Panc1 (cell line): Measurements from ENCODE around the gene MAPK4. TPM values are rescaled to one million over a fixed set of nuclear protein-coding genes. Genes with fewer than 3 reads are reported as not detected.

Experiments
- ATAC-seq: fragments of 200-7000 bp; cut with Tn5 transposase; 2 replicates; pipeline ENCODE4 v1.9.1; 2020; ENCODE audit warnings: mild to moderate bottlenecking, moderate library complexity
- BruUV-seq: library from RNA; stranded (reverse); fragments of 400-500 nt; replicated peaks from 2 replicates; lab custom pipeline; 2021; lab: Mats Ljungman, UMichigan
- CTCF ChIA-PET: fragments of 300-600 bp; sonication (Branson Sonifier 250); formaldehyde crosslinking; loops from one replicate; lab custom pipeline; 2022; ENCODE audit warnings: antibody characterized with exemption; lab: Charles Lee
- POLR2A ChIA-PET: fragments of 300-600 bp; sonication (Branson Sonifier 250); formaldehyde crosslinking; loops from one replicate; lab custom pipeline; 2022; ENCODE audit warnings: antibody characterized with exemption; lab: Charles Lee
- DNase-seq: peaks from one replicate; pipeline ENCODE4 v3.0.0-alpha.2; 2010; ENCODE audit warnings: low read depth, low spot score
- H3K27ac ChIP-seq: 2 replicates; pipeline ENCODE4 v1.5.1; 2011; ENCODE audit warnings: mild to moderate bottlenecking, low read length, inconsistent platforms
- H3K27me3 ChIP-seq: fragments of 200-500 bp; sonication (Bioruptor generic); 2 replicates; pipeline ENCODE4 v1.6.0; 2014; ENCODE audit warnings: low read length, inconsistent platforms; ENCODE audit not compliant: control insufficient read depth, insufficient read depth
- H3K36me3 ChIP-seq: fragments of 200-500 bp; sonication (Bioruptor generic); 2 replicates; pipeline ENCODE4 v1.5.1; 2014; ENCODE audit warnings: inconsistent platforms, mild to moderate bottlenecking, low read length, moderate library complexity; ENCODE audit not compliant: control insufficient read depth, insufficient read depth
- H3K4me1 ChIP-seq: 2 replicates; pipeline ENCODE4 v1.5.1; 2011; ENCODE audit warnings: inconsistent platforms, mild to moderate bottlenecking, low read length, moderate library complexity; ENCODE audit not compliant: control insufficient read depth, insufficient read depth
- H3K4me3 ChIP-seq, 2 experiments: 2 replicates each; pipeline ENCODE4 v1.5.1; 2011 to 2012; ENCODE audit warnings: low read depth in 2 of 2, low read length in 2 of 2, mild to moderate bottlenecking in 2 of 2, inconsistent platforms in 1 of 2, moderate library complexity in 1 of 2
- H3K9me3 ChIP-seq: fragments of 200-500 bp; sonication (Bioruptor generic); 2 replicates; pipeline ENCODE4 v1.5.1; 2014; ENCODE audit warnings: low read depth, mild to moderate bottlenecking, inconsistent platforms, low read length, moderate library complexity; ENCODE audit not compliant: control insufficient read depth, insufficient read depth
- POLR2AphosphoS5 ChIP-seq: IDR thresholded peaks from 2 replicates; pipeline ENCODE4 v1.6.1; 2012; ENCODE audit warnings: mild to moderate bottlenecking, low read depth, low read length, moderate library complexity
- SIN3A ChIP-seq: IDR thresholded peaks from 2 replicates; pipeline ENCODE4 v1.6.1; 2012; ENCODE audit warnings: low read depth, mild to moderate bottlenecking, low read length, moderate library complexity, borderline replicate concordance; ENCODE audit not compliant: insufficient read depth
- TCF7L2 ChIP-seq: IDR thresholded peaks from 2 replicates; pipeline ENCODE4 v1.6.1; 2011; ENCODE audit warnings: mild to moderate bottlenecking, low read depth, low read length, inconsistent platforms
- in situ Hi-C: cut with HindIII; loops from 2 replicates; pipeline ENCODE4 v1.10.0; 2016; ENCODE audit warnings: low sequenced_read_pairs, low pct_unique_long_range_greater_than_20kb
- intact Hi-C: fragments of 100-400 bp; cut with micrococcal nuclease; formaldehyde crosslinking; loops from one replicate; pipeline ENCODE4 v1.10.0; 2022; ENCODE audit not compliant: unreplicated experiment
- total RNA-seq: library from RNA; stranded (reverse); gene quantifications from one replicate; pipeline ENCODE4 v1.2.1, GENCODE V29; 2021; ENCODE audit not compliant: unreplicated experiment
- TF ChIP-seq, protein P1 (sequence below), 2 experiments: IDR thresholded peaks; 2 replicates each; pipeline ENCODE4 v1.6.1; 2011 to 2012; ENCODE audit warnings: low read depth in 2 of 2, control low read depth in 1 of 2, low read length in 1 of 2, mild to moderate bottlenecking in 1 of 2, moderate library complexity in 1 of 2; ENCODE audit not compliant: insufficient read depth in 1 of 2
- TF ChIP-seq, protein P2 (sequence below): fragments of 450-650 bp; IDR thresholded peaks from 2 replicates; pipeline ENCODE4 v1.5.1; 2017; ENCODE audit warnings: mild to moderate bottlenecking

MAPK4 gene
- total RNA-seq, 1 experiment from 2014 or later, result not detected

DNA sequence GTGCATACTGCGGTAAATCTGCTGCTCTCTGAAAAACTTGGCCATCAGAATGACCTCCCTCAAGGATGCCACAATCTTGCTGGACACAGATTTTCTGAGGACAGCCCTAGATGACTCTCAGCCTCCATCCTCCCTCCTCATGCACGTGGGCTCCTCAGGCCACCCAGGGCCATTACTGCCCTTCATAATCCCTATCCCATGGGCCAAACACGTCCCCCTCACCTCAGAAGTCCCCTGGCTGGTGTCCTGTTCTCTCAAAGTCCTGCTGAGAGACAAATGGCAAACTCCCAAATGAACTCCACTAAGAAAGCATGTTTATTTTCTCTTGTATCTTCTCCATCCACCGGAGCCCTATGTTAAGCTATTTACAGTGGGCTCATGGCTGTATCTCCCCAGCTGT, 134.3 kb downstream of the MAPK4 start:
- Histone ChIP-seq H3K27me3 (no peaks in the 10 kb centered on the region), H3K4me3 (no peak overlapping the region), H3K27ac (no peak overlapping the region), H3K36me3 (no peaks in the 10 kb centered on the region), H3K9me3 (no peaks in the 10 kb centered on the region), H3K4me1 (no peaks in the 10 kb centered on the region)
- intact Hi-C loops (no loop called here), in situ Hi-C loops (no loop called here)
- TF ChIP-seq, protein P1, sequence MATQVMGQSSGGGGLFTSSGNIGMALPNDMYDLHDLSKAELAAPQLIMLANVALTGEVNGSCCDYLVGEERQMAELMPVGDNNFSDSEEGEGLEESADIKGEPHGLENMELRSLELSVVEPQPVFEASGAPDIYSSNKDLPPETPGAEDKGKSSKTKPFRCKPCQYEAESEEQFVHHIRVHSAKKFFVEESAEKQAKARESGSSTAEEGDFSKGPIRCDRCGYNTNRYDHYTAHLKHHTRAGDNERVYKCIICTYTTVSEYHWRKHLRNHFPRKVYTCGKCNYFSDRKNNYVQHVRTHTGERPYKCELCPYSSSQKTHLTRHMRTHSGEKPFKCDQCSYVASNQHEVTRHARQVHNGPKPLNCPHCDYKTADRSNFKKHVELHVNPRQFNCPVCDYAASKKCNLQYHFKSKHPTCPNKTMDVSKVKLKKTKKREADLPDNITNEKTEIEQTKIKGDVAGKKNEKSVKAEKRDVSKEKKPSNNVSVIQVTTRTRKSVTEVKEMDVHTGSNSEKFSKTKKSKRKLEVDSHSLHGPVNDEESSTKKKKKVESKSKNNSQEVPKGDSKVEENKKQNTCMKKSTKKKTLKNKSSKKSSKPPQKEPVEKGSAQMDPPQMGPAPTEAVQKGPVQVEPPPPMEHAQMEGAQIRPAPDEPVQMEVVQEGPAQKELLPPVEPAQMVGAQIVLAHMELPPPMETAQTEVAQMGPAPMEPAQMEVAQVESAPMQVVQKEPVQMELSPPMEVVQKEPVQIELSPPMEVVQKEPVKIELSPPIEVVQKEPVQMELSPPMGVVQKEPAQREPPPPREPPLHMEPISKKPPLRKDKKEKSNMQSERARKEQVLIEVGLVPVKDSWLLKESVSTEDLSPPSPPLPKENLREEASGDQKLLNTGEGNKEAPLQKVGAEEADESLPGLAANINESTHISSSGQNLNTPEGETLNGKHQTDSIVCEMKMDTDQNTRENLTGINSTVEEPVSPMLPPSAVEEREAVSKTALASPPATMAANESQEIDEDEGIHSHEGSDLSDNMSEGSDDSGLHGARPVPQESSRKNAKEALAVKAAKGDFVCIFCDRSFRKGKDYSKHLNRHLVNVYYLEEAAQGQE (IDR thresholded peaks at IDR 0.05; ENCODE audit: insufficient read depth in 1 of 2, low read depth in 2 of 2, low read length in 1 of 2), result no peak
- TF ChIP-seq SIN3A (no peak), TCF7L2 (no peak), POLR2AphosphoS5 (no peak)
- TF ChIP-seq, protein P2, sequence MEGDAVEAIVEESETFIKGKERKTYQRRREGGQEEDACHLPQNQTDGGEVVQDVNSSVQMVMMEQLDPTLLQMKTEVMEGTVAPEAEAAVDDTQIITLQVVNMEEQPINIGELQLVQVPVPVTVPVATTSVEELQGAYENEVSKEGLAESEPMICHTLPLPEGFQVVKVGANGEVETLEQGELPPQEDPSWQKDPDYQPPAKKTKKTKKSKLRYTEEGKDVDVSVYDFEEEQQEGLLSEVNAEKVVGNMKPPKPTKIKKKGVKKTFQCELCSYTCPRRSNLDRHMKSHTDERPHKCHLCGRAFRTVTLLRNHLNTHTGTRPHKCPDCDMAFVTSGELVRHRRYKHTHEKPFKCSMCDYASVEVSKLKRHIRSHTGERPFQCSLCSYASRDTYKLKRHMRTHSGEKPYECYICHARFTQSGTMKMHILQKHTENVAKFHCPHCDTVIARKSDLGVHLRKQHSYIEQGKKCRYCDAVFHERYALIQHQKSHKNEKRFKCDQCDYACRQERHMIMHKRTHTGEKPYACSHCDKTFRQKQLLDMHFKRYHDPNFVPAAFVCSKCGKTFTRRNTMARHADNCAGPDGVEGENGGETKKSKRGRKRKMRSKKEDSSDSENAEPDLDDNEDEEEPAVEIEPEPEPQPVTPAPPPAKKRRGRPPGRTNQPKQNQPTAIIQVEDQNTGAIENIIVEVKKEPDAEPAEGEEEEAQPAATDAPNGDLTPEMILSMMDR, result no peak
- DNase-seq (no peak), ATAC-seq (no peak)
- ChIA-PET CTCF (no interaction called here), POLR2A (no interaction called here)
- no TSS peak for BruUV-seq

DNA sequence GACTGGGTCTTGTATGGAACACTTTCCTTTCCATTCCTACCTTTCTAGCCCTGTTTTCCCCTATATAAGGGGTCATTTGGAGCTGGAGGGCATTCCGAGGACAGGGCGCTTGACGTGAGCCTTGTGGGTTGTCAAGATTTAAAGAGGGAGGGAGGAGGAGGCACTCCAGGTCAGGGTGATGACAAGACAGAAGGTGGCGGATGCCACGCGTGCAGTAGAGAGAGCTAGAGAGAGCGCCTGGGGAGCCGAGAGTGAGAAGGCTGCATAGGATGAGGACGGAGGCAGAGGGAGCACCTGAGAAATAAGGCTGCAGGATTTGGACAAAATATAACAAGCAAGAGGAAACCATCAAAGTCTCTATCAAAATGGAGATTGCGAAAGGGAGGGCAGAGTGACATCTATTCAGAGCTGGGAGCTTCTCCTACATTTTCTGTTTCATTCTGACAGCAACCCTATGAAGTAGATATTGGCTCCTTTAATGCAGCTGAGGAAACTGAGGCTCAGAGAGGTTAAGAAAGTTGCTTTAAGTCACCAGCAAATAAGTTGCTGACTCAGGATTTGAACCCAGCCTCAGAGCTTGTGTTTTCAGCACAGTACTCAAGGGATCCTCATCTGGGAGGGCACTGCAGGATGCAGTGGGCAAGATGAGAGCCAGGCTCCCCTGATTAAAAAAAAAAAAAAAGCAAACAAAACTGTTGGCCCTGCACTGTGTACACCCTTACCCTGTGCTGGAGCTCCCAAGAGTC, 135.7 kb downstream of the MAPK4 start:
- POLR2A ChIA-PET, result no interaction called here
- DNase-seq, result no peak
- BruUV-seq, result no TSS peak

More for the DNA sequence above, 135.7 kb downstream of the MAPK4 start:
- no peaks in the 10 kb centered on the region for H3K36me3 ChIP-seq
- no peak for ATAC-seq
- CTCF ChIA-PET, result no interaction called here
- no peak overlapping the region for H3K27ac ChIP-seq
- no peaks in the 10 kb centered on the region for H3K27me3 ChIP-seq
- intact Hi-C loops (no loop called here), in situ Hi-C loops (no loop called here)
- TF ChIP-seq, protein P2, result no peak
- no peak for TF ChIP-seq POLR2AphosphoS5
- no peak for TF ChIP-seq TCF7L2
- TF ChIP-seq, protein P1 (IDR thresholded peaks at IDR 0.05; ENCODE audit: insufficient read depth in 1 of 2, low read depth in 2 of 2, low read length in 1 of 2), result no peak
- TF ChIP-seq SIN3A, result no peak
- H3K4me1 ChIP-seq, result no peaks in the 10 kb centered on the region
- no peak overlapping the region for H3K4me3 ChIP-seq
- H3K9me3 ChIP-seq, result no peaks in the 10 kb centered on the region
